ENCODE measurements around the gene TCF23.
A peak's percentile ranks its signal among the peaks of the same experiment; 100 is the strongest.
"Not testable (repeated sequence)": the region's sequence is repeated elsewhere in the genome, so short reads cannot be mapped to it uniquely, and the experiment has no call there.

Gene TCF23

DNA sequence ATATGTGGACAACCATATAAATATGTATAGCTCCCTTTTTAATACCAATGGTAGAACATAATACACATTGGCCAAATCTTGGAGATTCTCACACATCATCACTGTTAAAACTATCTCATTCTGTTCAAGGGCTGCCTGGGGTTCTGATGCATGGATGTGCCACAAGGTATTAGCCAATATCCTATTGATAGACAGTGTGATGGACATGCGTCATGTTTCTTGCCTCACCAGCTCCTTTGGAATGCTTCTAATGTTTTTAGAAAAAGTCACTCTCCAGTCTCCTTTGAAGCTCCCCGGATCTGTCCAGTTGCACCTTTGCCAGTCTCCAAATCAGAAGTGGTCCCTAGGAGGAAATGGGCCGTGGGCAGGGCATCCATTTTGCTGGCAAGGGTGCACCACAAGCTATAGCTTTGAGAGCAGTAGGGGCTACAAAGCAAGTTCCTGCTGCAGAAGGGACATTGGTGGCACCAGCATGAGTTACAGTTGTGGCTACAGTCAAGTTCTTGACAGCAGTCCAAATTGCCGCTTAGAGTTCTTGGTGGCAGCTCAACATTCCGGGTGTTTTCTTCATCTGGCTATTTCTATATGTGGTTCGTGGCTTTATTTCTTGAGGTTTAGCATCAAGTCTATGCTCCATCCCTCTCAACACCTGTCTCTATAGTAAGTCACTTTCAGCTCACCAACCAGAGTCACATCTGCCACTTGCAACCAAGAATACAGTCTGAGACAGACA is 38.0 kb downstream of the TCF23 start:
- no peak for DNase-seq

DNA sequence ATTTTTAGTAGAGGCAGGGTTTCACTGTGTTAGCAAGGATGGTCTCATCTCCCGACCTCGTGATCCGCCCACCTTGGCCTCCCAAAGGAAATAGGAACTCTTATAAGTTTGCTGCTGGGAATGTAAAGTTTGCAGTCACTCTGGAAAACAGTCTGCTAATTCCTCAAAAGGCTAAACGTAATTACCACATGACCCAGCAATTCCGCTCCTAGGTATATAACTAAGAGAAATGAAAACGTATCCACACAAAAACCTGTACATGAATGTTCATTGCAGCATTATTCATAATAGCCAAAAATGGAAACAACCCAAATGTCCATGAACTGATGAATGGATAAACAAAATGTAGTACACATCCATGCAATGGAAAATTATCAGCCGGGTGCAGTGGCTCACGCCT is 41.2 kb downstream of the TCF23 start:
- DNase-seq: no peak

- DNase-seq: peak in 19 of 51 donors; percentile 3 to 47 (median 16)
Observed at GRCh38 chr2:27191070-27191829, 42.4 kb downstream of the TCF23 start.

GRCh38 chr2:27194538-27195354 is 45.9 kb downstream of the TCF23 start:
- DNase-seq: no peak

DNA sequence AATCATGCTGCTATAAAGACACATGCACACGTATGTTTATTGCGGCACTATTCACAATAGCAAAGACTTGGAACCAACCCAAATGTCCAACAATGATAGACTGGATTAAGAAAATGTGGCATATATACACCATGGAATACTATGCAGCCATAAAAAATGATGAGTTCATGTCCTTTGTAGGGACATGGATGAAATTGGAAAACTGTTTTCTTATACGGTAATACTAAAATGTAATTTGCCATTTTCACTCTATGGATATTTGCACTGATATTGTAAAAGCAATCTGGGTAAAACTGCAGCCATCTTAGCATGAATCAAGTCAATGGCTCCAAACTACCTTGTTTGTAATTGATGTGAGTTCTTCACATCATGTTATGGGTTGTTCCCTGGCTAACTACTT is 47.0 kb downstream of the TCF23 start:
- DNase-seq: not testable (repeated sequence)

DNA sequence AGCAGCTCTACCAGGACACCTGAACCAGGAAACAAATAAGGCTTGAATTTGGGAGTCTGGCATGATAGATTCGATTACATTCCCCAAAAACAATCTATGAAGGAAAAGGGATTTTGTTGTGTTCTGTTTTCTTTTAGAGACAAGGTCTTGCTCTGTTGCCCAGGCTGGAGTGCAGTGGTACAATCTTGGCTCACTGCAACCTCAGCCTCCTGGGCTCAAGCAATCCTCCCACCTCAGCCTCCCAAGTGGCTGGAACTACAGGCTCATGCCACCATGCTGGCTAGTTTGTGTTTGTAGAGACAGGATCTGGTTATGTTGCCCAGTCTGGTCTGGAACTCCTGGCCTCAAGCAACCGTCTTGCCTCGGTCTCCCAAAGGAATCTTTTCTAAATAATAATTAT is 49.3 kb downstream of the TCF23 start:
- not testable (repeated sequence) for DNase-seq

- DNase-seq: no peak
Observed at GRCh38 chr2:27198627-27199026, 49.8 kb downstream of the TCF23 start.

GRCh38 chr2:27199241-27199640 is 50.4 kb downstream of the TCF23 start:
- no peak for DNase-seq

DNA sequence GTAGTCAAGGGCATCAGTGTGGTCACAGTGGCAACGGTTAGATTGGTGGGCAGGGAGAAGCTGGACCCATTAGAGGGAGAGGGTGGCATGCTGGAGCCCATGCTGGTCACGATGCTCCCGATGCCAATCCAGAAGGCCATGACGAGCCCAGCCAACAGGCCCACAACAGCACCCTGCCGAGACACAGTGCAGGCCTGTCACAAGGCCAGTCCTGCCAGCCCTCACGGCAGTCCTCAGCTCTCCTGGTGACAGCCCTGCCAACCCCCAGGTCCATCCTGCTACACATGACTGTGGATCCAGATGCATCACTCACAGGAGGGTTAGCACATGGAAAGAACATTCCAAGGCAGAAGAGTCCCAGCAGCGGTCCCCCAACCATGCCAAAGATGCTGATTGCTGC is 52.9 kb downstream of the TCF23 start:
- DNase-seq: no peak

DNA sequence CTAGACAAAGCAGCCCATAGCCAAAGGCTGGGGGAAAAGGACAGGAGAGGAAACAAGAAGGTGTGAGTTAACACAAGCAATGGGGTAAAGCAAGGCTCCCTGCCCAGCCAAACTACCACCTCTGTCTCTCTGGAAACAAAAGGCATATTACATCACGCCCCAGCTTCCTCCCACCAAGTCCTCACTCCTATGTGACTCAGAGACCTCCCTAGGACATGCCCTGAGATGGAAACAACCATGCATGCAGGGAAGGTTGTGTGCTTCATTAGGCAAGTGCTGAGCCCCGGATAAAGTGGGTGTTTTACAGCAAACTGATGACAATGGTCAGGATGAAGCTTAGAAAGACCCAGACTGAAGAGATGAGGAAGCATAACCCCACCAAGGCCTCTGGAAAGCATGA is 54.0 kb downstream of the TCF23 start:
- no peak for DNase-seq

DNA sequence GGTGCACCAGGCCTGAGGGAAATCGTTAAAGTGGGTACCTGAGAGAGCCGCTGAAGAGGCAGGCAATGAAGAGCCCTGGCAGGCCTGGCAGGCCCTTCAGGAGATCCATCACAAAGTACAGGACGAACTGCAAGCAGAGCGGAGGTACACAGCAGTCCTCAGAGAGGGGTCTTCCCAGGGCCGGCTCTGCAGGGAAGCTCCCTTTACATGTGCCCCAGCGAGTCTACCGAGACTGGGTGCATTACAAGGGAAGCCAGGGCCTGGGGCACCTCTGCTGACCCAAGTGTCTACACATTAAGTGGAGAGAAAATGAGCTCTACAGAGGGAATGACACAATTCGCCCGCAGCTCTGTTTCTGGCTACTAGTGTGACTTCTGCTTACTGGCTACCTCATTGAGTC is 54.9 kb downstream of the TCF23 start:
- no peak for DNase-seq

- DNase-seq: no peak
Observed at GRCh38 chr2:27204566-27204965, 55.8 kb downstream of the TCF23 start.

GRCh38 chr2:27205206-27205605 is 56.4 kb downstream of the TCF23 start:
- no peak for DNase-seq

DNA sequence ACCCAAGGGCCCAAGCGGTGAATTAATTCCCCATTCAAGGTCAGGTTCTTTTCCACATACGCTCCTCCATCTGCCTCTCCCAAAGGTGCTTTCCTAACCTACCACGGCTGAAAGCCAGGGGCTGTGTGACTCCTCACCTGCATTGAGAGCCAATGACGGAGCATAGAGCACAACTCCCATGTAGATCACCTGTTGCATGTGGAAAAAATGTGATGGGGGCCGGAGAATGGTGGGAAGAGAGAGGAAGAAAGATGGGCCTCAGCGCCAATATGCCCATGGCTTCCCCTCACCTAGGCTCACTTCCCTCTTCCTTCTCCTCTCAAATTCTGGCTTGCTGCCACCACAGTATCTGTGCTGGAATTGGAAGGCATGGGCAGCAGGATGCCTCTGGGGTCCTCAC is 57.5 kb downstream of the TCF23 start:
- no peak for DNase-seq

Measured in hypothalamus (tissue), 51 donors.